Measurements from ENCODE around the gene ERN2. TPM values are rescaled to one million over a fixed set of nuclear protein-coding genes. Genes with fewer than 3 reads are reported as not detected.

The ERN2 gene
- total RNA-seq, 2 experiments from 2014 or later: not detected

DNA sequence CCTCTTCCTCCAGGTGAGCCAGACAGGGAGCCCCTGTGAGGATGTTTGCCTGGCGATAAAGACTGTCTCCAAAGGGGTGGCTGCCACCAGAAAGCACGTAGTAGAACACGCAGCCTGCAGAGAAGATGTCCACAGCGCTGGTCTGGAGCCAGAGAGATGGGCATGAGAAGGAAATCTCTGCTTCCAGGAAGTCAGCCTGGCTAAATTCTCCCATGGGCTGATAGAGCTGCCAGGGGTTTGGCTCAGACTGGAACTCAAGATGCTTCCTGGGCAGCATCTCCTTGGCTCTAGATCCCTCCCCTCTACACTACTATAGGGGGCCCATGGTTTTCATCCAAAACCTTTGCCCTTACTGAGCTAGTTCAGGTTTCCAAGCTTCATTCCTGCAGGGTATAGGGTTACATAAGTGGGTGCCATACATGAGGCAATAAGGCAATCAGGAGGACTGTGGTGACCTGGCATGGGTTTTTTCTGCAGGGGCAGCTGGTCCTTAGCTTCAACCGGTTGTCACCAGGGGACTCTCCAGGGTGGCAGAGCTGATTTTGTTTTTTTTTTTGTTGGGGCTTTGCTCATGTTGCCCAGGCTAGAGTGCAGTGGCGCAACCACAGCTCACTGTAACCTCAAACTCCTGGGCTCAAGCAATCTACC lies 20.7 kb downstream of the ERN2 start:
- H3K4me3 Mint-ChIP-seq: no peak overlapping the region
- peaks cover 10% of the 10 kb centered on the region for H3K27me3 Mint-ChIP-seq (ENCODE audit: low read depth)
- no peak for DNase-seq
- CTCF ChIA-PET: interaction anchor here (0.5 kb wide), 1 partner anchor 77 kb away, joined by 3 read pairs; no protein-coding TSS in a partner anchor
- H3K36me3 Mint-ChIP-seq (ENCODE audit: low read depth): peaks cover 26% of the 10 kb centered on the region
- no peak overlapping the region for H3K27ac Mint-ChIP-seq
- H3K9me3 Mint-ChIP-seq: no peaks in the 10 kb centered on the region
- intact Hi-C loops (cut with micrococcal nuclease): no loop called here
- H3K4me1 Mint-ChIP-seq (ENCODE audit: low read depth): peaks cover 5% of the 10 kb centered on the region

DNA sequence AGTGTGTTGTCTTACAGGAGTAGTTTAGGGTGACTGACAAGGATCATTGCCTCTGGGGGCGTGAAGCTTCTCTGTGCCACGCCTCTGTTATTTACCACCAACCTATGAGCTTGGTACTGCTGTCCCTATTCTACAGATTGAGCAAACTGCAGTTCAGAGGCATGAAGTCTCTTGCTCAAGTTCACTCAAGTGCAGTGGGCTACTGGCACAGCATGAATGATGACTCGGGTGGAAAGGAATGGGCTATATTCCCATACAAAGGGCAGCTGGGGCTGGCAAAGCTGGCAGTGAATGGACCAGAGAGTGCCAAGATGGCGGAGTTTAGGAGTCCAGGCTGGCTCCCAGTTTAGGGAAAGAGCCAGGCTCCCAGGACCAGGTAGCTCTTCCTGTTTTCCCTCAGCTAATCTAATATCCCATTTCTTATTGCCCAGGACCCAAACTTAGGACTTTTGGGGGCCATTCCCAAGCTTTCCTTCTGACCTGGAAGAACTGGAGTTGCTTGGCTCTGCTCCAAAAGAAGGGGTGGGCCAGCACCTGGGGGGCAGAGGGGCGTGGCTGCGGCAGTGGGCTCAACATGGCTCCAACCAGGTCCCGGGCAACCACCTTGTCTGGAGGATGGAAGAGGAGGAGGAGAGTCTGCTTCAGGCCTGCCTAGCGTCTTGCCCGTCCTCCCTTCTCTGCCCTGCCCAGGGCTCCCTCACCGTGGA lies 21.4 kb downstream of the ERN2 start:
- Mint-ChIP-seq H3K4me3 (no peak overlapping the region), H3K36me3 (ENCODE audit: low read depth) (peaks cover 32% of the 10 kb centered on the region), H3K9me3 (no peaks in the 10 kb centered on the region), H3K27me3 (ENCODE audit: low read depth) (peaks cover 10% of the 10 kb centered on the region), H3K27ac (no peak overlapping the region), H3K4me1 (ENCODE audit: low read depth) (peaks cover 5% of the 10 kb centered on the region)
- DNase-seq: no peak
- CTCF ChIA-PET: no interaction called here
- intact Hi-C loops (cut with micrococcal nuclease): no loop called here

DNA sequence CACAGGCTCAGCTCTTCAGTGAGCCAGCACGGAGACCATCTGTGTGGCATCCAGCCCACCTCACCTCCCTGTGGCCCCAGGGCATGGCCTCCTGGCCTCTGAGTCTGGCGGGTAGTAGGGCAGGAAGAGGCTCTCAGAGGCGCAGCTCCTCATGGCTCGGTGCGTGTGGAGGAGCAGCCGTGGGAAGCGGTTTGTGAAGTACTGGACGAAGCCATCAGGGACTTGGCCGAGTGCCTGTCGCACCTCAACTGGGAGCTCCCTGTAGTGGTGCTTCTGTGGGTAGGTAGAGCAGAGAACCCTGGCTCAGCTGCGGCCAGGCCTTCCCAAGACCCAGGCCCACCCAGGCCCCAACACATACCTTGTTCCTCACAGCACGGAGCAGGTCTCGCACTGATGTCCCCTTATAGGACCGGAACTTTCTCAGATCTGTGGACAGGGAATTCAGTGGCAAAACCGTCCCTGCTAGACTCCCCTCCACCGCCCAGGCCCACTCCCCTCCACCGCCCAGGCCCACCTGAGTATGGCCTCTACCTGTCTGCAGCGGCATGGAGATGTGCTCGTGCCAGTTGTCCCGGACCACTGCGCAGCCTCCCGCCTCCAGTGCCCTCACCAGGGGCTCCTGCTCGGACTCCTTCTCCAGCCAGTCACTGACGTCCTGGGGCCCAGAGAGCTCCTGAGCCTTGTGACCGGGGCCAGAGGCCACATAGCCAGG lies 22.1 kb downstream of the ERN2 start:
- H3K27ac Mint-ChIP-seq: no peak overlapping the region
- peaks cover 34% of the 10 kb centered on the region for H3K36me3 Mint-ChIP-seq (ENCODE audit: low read depth)
- H3K27me3 Mint-ChIP-seq (ENCODE audit: low read depth): peaks cover 10% of the 10 kb centered on the region
- CTCF ChIA-PET: no interaction called here
- intact Hi-C loops (cut with micrococcal nuclease): no loop called here
- DNase-seq: no peak
- H3K4me1 Mint-ChIP-seq (ENCODE audit: low read depth): peaks cover 5% of the 10 kb centered on the region
- no peak overlapping the region for H3K4me3 Mint-ChIP-seq
- H3K9me3 Mint-ChIP-seq: no peaks in the 10 kb centered on the region

DNA sequence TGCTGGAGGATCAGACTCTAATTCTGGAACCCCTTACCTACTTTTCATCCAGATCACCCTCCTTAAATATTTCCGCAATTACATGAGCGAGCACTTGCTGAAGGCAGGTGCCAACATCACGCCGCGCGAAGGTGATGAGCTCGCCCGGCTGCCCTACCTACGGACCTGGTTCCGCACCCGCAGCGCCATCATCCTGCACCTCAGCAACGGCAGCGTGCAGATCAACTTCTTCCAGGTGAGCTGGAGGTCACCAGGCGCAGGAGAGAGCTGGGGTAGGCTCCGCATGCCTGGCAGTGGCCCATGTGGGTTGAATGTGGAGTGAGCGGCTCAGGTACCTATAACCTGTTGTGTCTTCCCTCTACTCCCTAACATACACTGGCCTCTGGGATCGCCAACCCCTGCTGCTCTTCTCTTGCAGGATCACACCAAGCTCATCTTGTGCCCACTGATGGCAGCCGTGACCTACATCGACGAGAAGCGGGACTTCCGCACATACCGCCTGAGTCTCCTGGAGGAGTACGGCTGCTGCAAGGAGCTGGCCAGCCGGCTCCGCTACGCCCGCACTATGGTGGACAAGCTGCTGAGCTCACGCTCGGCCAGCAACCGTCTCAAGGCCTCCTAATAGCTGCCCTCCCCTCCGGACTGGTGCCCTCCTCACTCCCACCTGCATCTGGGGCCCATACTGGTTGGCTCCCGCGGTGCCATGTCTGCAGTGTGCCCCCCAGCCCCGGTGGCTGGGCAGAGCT lies 23.4 kb downstream of the ERN2 start:
- peaks cover 42% of the 10 kb centered on the region for H3K36me3 Mint-ChIP-seq (ENCODE audit: low read depth)

DNA sequence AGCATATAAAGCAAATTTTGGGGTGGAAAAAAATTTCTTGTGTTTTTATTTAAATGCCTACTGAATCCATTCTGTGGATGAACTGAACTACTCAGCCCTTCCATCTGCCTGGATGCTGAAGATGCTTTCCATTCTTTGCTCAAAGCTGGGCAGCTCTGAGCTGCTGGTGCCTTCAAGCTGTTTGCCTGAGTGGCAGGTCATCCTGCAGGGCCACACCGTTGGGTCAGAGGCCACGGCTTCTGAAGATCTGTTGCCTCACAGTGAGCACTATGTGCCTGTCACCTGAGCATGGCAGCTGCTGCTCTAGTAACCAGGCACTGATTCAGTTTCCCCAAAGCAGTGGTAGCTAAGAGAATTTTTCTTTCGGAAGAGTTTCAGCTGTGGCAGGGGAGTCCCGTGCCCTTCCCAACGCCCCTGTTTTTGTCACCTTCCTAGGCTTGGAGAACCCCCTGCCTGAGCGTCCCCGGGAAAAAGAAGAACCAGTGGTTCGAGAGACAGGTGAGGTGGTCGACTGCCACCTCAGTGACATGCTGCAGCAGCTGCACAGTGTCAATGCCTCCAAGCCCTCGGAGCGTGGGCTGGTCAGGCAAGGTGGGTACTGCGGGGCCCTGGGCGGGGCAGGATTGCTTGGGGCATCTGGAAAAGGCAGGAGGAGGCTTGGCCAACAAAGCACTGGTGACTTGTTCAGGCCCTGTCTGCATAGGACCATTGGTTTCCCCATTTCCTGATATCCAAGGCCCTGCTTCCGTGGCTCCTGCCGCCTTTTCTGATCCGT lies 25.8 kb downstream of the ERN2 start:
- H3K9me3 Mint-ChIP-seq: no peaks in the 10 kb centered on the region
- H3K36me3 Mint-ChIP-seq (ENCODE audit: low read depth): peaks cover 57% of the 10 kb centered on the region
- CTCF ChIA-PET: no interaction called here
- H3K27ac Mint-ChIP-seq: no peak overlapping the region
- H3K4me3 Mint-ChIP-seq: no peak overlapping the region
- DNase-seq: no peak
- no peaks in the 10 kb centered on the region for H3K27me3 Mint-ChIP-seq (ENCODE audit: low read depth)
- intact Hi-C loops (cut with micrococcal nuclease): no loop called here
- no peaks in the 10 kb centered on the region for H3K4me1 Mint-ChIP-seq (ENCODE audit: low read depth)

More for the DNA sequence above, 23.4 kb downstream of the ERN2 start:
- Mint-ChIP-seq H3K27me3 (ENCODE audit: low read depth) (peaks cover 3% of the 10 kb centered on the region), H3K4me3 (no peak overlapping the region), H3K27ac (no peak overlapping the region), H3K9me3 (no peaks in the 10 kb centered on the region), H3K4me1 (ENCODE audit: low read depth) (peaks cover 2% of the 10 kb centered on the region)
- intact Hi-C loops (cut with micrococcal nuclease): no loop called here
- DNase-seq: no peak
- CTCF ChIA-PET: no interaction called here

DNA sequence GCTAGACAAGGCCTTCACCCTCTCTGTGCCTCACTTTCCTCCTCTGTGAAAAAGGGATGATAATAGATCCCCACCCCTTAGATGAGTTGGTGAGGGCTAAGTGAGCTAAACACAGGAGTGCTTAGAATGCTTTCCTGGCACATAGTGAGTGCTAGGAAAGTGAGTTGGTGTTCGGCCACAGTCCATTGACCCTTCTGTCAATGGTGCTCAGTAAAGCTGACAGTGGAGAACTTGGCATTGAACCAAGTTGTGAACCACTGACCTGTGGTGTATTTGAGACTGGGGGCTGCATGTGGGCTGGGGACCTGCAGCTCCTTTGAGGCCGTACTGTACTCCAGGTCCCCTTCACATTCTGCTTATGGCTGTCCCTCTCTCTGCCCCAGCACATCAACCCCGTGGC lies 29.5 kb downstream of the ERN2 start:
- H3K27ac Mint-ChIP-seq: no peak overlapping the region
- H3K27me3 Mint-ChIP-seq (ENCODE audit: low read depth): peaks cover 3% of the 10 kb centered on the region
- no peak overlapping the region for H3K4me3 Mint-ChIP-seq
- peaks cover 10% of the 10 kb centered on the region for H3K4me1 Mint-ChIP-seq (ENCODE audit: low read depth)
- intact Hi-C loops (cut with micrococcal nuclease): no loop called here
- CTCF ChIA-PET: no interaction called here
- H3K9me3 Mint-ChIP-seq: no peaks in the 10 kb centered on the region
- peaks cover 66% of the 10 kb centered on the region for H3K36me3 Mint-ChIP-seq (ENCODE audit: low read depth)
- no peak for DNase-seq

DNA sequence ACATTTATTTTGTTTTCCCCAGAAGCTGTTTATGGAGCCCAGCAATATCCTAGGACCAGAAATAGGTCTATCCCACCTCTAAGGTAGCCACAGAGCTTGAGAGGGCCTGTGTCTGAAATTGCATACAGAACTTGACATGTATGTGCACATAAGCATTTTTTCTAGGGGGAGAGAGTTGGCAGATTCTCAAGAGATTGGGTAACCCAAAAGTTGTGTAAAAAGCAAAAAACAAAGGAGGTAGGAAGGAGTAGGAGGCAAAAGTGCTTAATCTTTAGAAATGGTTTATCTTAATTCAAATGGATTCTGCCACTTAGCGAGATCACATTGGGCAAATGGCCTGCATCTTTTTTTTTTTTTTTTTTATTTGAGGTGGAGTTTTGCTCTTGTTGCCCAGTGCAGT lies 30.8 kb downstream of the ERN2 start:
- H3K4me1 Mint-ChIP-seq (ENCODE audit: low read depth): peaks cover 16% of the 10 kb centered on the region
- H3K4me3 Mint-ChIP-seq: no peak overlapping the region
- peaks cover 56% of the 10 kb centered on the region for H3K36me3 Mint-ChIP-seq (ENCODE audit: low read depth)
- CTCF ChIA-PET: no interaction called here
- peaks cover 3% of the 10 kb centered on the region for H3K27me3 Mint-ChIP-seq (ENCODE audit: low read depth)
- intact Hi-C loops (cut with micrococcal nuclease): no loop called here
- H3K27ac Mint-ChIP-seq: no peak overlapping the region
- no peak for DNase-seq
- H3K9me3 Mint-ChIP-seq: no peaks in the 10 kb centered on the region

DNA sequence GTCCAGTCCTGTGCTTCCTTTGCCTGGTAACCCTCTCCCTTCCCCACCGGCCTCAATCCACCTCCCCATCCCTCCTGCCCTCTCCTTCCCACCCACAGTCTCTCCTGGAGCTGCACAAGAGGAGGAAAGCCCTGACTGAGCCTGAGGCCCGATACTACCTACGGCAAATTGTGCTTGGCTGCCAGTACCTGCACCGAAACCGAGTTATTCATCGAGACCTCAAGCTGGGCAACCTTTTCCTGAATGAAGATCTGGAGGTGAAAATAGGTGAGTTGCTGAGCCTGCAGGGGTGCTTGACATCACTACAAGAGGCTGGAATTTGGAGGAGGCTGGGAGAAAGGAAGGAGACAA lies 33.1 kb downstream of the ERN2 start:
- Mint-ChIP-seq H3K27me3 (ENCODE audit: low read depth) (peaks cover 3% of the 10 kb centered on the region), H3K4me1 (ENCODE audit: low read depth) (peaks cover 16% of the 10 kb centered on the region), H3K27ac (no peak overlapping the region), H3K9me3 (no peaks in the 10 kb centered on the region), H3K36me3 (ENCODE audit: low read depth) (peaks cover 45% of the 10 kb centered on the region), H3K4me3 (peak overlapping the region; percentile 89)
- no peak for DNase-seq
- intact Hi-C loops (cut with micrococcal nuclease): loop anchor here (5.0 kb wide), 1 partner anchor 122 kb away; no protein-coding TSS in a partner anchor
- CTCF ChIA-PET: interaction anchor here (1.3 kb wide), 1 partner anchor 21 kb away, joined by 3 read pairs; no protein-coding TSS in a partner anchor

DNA sequence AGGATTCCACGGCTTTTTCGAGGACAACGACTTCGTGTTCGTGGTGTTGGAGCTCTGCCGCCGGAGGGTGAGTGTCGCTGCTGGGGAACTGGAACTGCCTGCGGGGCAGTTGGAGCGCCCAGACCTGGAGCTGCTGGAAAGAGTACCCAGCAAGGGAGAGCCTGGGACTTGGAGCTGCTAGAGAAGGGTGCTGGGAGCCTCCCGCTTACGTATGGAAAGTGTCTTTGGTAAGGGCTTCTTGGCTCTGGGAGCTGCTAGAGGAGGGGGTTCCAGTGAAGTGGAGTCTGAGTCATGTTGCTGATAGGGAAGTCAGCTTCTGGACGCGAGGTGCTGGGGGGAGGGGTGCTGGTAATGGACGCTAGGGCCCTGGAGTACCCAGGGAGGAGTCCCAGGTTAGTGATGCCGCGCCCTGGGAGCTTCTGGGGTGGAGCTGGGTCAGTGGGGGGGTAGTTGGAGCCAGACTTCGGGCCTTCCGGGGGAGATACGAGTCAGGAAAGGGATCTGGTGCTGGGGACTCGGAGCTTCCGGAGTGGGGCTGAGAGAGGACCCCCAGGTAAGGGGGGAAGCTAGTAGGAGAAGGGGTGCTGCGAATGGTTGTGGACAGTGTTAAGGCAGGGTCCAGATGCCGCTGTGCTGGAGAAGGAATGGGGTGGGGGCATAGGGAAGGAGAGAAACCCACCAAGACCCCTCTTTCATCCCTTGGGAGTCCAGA lies 33.6 kb downstream of the ERN2 start:
- Mint-ChIP-seq H3K27me3 (ENCODE audit: low read depth) (peaks cover 3% of the 10 kb centered on the region), H3K4me1 (ENCODE audit: low read depth) (peaks cover 16% of the 10 kb centered on the region), H3K36me3 (ENCODE audit: low read depth) (peaks cover 42% of the 10 kb centered on the region), H3K27ac (peak overlapping the region; percentile 24), H3K9me3 (no peaks in the 10 kb centered on the region), H3K4me3 (peak overlapping the region; percentile 89)
- DNase-seq: peak; percentile 50
- intact Hi-C loops (cut with micrococcal nuclease): loop anchor here (5.0 kb wide), 1 partner anchor 123 kb away; no protein-coding TSS in a partner anchor
- CTCF ChIA-PET: interaction anchor here (1.2 to 1.3 kb wide), 2 partner anchors 11 to 22 kb away, joined by 3 to 4 read pairs; no protein-coding TSS in a partner anchor

DNA sequence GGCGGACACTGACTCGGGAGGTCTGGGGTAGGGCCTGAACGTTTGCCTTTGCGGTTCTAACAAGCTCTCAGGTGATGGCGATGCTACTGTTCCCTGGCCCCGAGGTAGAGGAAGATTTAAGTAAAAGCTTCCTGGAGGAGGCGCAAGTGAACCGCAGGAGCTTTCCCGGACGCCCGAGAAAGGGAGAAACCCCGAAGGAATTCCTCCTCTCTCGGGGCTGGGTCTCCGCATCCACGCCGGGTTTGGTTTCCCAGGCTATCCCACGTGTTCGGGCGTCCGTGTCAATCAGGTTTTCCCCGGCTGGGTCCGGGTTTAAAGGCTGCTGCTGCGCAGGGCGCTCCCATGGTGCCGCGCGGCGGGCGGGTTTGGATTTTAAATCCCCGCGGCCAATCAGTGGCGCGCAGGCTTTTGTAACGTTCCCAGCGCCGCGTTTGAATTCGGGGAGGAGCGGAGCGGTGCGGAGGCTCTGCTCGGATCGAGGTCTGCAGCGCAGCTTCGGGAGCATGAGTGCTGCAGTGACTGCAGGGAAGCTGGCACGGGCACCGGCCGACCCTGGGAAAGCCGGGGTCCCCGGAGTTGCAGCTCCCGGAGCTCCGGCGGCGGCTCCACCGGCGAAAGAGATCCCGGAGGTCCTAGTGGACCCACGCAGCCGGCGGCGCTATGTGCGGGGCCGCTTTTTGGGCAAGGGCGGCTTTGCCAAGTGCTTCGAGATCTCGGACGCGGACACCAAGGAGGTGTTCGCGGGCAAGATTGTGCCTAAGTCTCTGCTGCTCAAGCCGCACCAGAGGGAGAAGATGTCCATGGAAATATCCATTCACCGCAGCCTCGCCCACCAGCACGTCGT lies 34.4 kb downstream of the ERN2 start, which contains the start of gene PLK1:
Gene PLK1, plus strand, starts transcription at position 460 of the 844 bp plus-strand sequence. Its CDS starts 44 bp downstream, at position 504.
- CTCF ChIA-PET: interaction anchor here (0.6 to 2.0 kb wide), 6 partner anchors 9 to 282 kb away, joined by 3 to 7 read pairs (median 4); partner anchors contain the start of gene NDUFAB1
- peaks cover 3% of the 10 kb centered on the region for H3K27me3 Mint-ChIP-seq (ENCODE audit: low read depth)
- peak; percentile 90 for DNase-seq
- peak within 1 kb of the TSS; percentile 89 for H3K4me3 Mint-ChIP-seq
- intact Hi-C loops (cut with micrococcal nuclease): loop anchor here (1.0 to 5.0 kb wide), 3 partner anchors 37 to 336 kb away; partner anchors contain the start of genes DCTN5 and PALB2
- no peaks in the 10 kb centered on the region for H3K9me3 Mint-ChIP-seq
- peaks cover 16% of the 10 kb centered on the region for H3K4me1 Mint-ChIP-seq (ENCODE audit: low read depth)
- peaks cover 36% of the 10 kb centered on the region for H3K36me3 Mint-ChIP-seq (ENCODE audit: low read depth)
- H3K27ac Mint-ChIP-seq: peak within 1 kb of the TSS; percentile 30
